T-helper 2 cell (primary cell): Measurements from ENCODE around the gene PGR.

Experiments
- DNase-seq, 5 experiments: peaks; one replicate each; pipeline versions ENCODE4 v3.0.0 to v3.0.0-alpha.2; 2012 to 2022

The PGR gene

DNA sequence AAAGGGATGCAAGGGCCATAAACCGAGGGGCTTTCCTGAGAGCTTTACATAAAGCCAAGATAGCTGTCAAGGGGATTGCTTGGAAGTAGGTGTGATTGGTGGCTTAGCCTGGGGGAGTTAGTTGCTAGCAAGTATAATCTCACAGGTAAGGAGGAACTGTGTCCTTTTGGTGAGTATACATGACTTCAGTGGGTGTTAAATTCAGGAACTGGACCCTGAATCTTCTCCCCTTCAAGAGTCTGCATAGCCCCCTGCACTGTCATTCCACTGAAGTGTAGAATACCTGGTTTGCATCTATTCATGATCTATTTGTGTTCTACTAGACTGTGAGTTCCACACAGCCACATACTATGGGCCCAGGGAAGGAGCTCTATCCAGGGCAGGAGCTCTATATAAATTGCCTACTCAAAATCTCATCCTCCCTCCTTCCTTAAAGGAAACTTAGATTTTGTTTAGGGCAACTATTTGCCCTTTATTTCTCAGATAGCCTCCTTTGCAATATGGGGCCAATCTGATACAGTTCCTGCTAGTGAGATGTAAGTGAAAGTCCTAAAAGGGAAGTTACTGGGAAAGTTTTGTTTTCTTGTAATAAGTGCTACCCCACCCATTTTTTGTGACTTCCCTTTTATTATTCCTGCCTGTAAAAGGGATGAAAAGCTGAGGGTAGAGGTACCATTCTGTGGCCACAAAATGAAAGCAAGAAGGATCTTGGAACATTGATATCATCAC is 120.5 kb downstream of the PGR start:
- no peak for DNase-seq

DNA sequence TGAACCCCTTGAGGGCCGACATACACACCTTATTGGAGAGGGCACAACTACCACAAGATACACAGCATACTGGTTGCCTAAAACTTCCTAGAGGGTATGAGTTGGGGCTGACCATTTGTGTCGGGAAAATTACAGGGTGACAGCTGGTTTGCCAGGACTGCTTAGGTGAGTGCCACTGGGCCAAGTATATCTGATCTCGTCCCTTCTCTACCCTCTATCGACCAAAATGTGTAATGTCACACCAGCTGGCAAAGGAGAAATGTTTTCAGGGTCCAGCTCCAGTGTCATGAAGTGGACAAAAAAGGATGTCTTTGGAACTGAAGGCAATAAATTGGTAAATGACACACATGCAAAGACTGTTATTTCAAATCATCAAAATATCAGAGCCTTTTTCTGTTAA is 126.1 kb downstream of the PGR start:
- no peak for DNase-seq

GRCh38 chr11:100999756-101000155 is 129.9 kb downstream of the PGR start:
- no peak for DNase-seq

GRCh38 chr11:100994966-100995365 is 134.6 kb downstream of the PGR start:
- no peak for DNase-seq

- DNase-seq = no peak
Observed at GRCh38 chr11:100991541-100991940, 138.1 kb downstream of the PGR start.

- DNase-seq = no peak
Observed at GRCh38 chr11:100990931-100991330, 138.7 kb downstream of the PGR start.

DNA sequence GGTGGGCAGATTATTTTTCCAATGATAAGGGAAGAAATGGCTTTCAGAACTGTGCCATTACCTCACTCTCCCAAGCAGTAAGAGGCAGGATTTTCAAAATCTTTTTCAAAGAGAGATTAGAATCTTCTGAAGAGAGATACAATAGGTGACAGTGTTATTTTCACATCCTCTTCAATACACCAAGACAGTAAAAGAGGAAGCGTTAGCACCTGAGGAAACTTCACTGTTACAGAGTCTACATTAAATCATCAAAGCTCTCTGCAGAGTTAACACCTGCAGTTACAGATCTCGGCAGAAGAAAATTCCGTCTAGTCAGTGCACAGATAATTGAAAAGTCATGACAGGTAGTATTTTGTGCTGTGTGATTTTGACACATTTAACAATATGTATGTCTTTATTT is 144.9 kb downstream of the PGR start:
- DNase-seq = no peak

DNA sequence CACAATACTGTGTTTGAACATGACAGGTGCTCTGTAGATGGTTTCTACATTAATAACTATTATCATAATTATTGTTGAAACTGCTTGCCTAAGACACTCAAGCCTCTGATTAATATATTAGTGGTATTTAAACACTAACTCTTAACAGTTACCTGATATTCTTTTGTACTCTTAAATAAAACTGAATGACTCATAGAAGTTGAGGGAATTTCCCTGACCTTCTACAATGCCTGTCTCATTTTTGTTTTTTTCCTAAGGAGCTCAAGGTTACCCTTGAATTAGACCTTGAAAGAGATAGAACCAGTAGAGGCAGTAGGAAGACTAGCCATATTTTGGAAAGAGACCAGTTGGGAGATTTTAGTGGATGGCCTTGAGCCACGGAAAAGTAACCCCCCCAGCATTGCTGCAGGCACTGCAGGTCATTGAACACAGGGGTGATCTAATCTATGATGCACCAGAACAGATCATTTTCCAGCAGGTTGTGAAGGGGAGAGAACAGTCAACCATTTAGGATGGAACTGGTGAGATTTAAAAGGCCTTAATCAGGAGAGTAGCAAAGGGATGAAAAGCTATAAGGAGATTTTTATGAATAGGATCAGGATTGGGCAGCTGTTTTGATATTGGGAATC is 148.3 kb downstream of the PGR start:
- DNase-seq = no peak

GRCh38 chr11:100980156-100980555 is 149.5 kb downstream of the PGR start:
- no peak for DNase-seq
